H1 (cell line): ENCODE results near the gene TMX3. TPM values are rescaled to one million over a fixed set of nuclear protein-coding genes. Genes with fewer than 3 reads are reported as not detected.

Experiments used
- CTCF ChIA-PET: fragments of 300-600 bp; sonication (Branson Sonifier 250); formaldehyde crosslinking; loops from one replicate; lab custom pipeline; 2021; ENCODE audit not compliant: partially characterized antibody; lab: Charles Lee
- POLR2A ChIA-PET: fragments of 300-600 bp; sonication (Branson Sonifier 250); formaldehyde crosslinking; loops from one replicate; lab custom pipeline; 2021; ENCODE audit warnings: inconsistent platforms; ENCODE audit not compliant: partially characterized antibody; lab: Charles Lee
- DNase-seq, 2 experiments: peaks; one replicate each; pipeline versions ENCODE4 v3.0.0 to v3.0.0-alpha.2; 2010 to 2022; ENCODE audit warnings: low spot score in 2 of 2, low read depth in 1 of 2, mixed read lengths in 1 of 2
- FAIRE-seq: peaks from 2 replicates; lab custom pipeline; 2011; peaks lifted over from hg19 to GRCh38; lab: Jason Lieb, UNC
- H2AFZ ChIP-seq: 2 replicates; pipeline ENCODE4 v1.8.1; 2012; ENCODE audit warnings: low read length, inconsistent platforms
- H2AK5ac ChIP-seq: 2 replicates; pipeline ENCODE4 v1.6.1; 2013; ENCODE audit warnings: low read depth, low read length
- H2BK120ac ChIP-seq: replicated peaks from 2 replicates; pipeline ENCODE3; 2013; ENCODE audit warnings: low read depth, low read length, inconsistent platforms
- H2BK12ac ChIP-seq: 2 replicates; pipeline ENCODE4 v1.6.1; 2013; ENCODE audit warnings: low read depth, low read length
- H2BK15ac ChIP-seq: 2 replicates; pipeline ENCODE4 v1.6.1; 2013; ENCODE audit warnings: low read length
- H2BK20ac ChIP-seq: 2 replicates; pipeline ENCODE4 v1.6.1; 2013; ENCODE audit warnings: low read length
- H2BK5ac ChIP-seq: 2 replicates; pipeline ENCODE4 v1.6.1; 2013; ENCODE audit warnings: low read depth, low read length
- H3K14ac ChIP-seq: 2 replicates; pipeline ENCODE4 v1.6.1; 2013; ENCODE audit warnings: inconsistent platforms; ENCODE audit not compliant: insufficient read length
- H3K18ac ChIP-seq: 2 replicates; pipeline ENCODE4 v1.6.1; 2013; ENCODE audit warnings: low read length; ENCODE audit errors: extremely low read depth
- H3K23ac ChIP-seq: 2 replicates; pipeline ENCODE4 v1.6.1; 2013; ENCODE audit warnings: inconsistent platforms; ENCODE audit not compliant: insufficient read length
- H3K23me2 ChIP-seq: 2 replicates; pipeline ENCODE4 v1.6.1; 2013; ENCODE audit warnings: low read depth, low read length
- H3K27ac ChIP-seq: 2 replicates; pipeline ENCODE4 v1.6.1; 2011; ENCODE audit warnings: low read depth, low read length, inconsistent platforms
- H3K27me3 ChIP-seq, 4 experiments: replicated peaks in 1 of 4; 1 replicate in 1 of 4; 2 replicates in 3 of 4; pipeline versions ENCODE4 v1.6.1 to v1.8.1; 2011 to 2013; ENCODE audit warnings: low read length in 3 of 4, mild to moderate bottlenecking in 3 of 4, inconsistent platforms in 2 of 4, mixed read lengths in 2 of 4, moderate library complexity in 1 of 4; ENCODE audit not compliant: control insufficient read depth in 3 of 4, insufficient read depth in 3 of 4; ENCODE audit errors: extremely low read depth in 1 of 4
- H3K36me3 ChIP-seq, 4 experiments: 2 replicates each; pipeline versions ENCODE4 v1.6.1 to v1.8.1; 2011 to 2013; ENCODE audit warnings: mild to moderate bottlenecking in 4 of 4, low read length in 3 of 4, moderate library complexity in 2 of 4, control low read depth in 1 of 4, inconsistent platforms in 1 of 4; ENCODE audit not compliant: insufficient read depth in 4 of 4, control insufficient read depth in 2 of 4
- H3K4ac ChIP-seq: replicated peaks from 2 replicates; pipeline ENCODE3; 2013; ENCODE audit warnings: low read length, low read depth, mixed read lengths, inconsistent platforms; ENCODE audit not compliant: insufficient read length
- H3K4me1 ChIP-seq, 4 experiments: replicated peaks in 1 of 4; 1 replicate in 1 of 4; 2 replicates in 3 of 4; pipeline versions ENCODE4 v1.6.1 to v1.8.1; 2011 to 2013; ENCODE audit warnings: low read length in 3 of 4, inconsistent platforms in 2 of 4, mixed read lengths in 1 of 4; ENCODE audit not compliant: insufficient read depth in 4 of 4, control insufficient read depth in 3 of 4
- H3K4me2 ChIP-seq, 2 experiments: 2 replicates each; pipeline versions ENCODE4 v1.6.1 to v1.8.1; 2011 to 2013; ENCODE audit warnings: low read depth in 2 of 2, low read length in 2 of 2, control low read depth in 1 of 2, inconsistent platforms in 1 of 2, mild to moderate bottlenecking in 1 of 2; ENCODE audit not compliant: insufficient read depth in 1 of 2
- H3K4me3 ChIP-seq, 4 experiments: fragments of 200-600, 300-600 bp in 1 of 4; sonication (generic), shearing (Covaris generic), sonication (Bioruptor Twin) in 1 of 4; 2 replicates each; pipeline versions ENCODE4 v1.5.1 to v1.8.1; 2011 to 2016; ENCODE audit warnings: low read length in 4 of 4, low read depth in 3 of 4, control low read depth in 2 of 4, inconsistent platforms in 2 of 4, mild to moderate bottlenecking in 2 of 4, mixed read lengths in 1 of 4, moderate library complexity in 1 of 4; ENCODE audit not compliant: insufficient read depth in 2 of 4; ENCODE audit errors: extremely low read depth in 1 of 4
- H3K56ac ChIP-seq: replicated peaks from 2 replicates; pipeline ENCODE3; 2013; ENCODE audit warnings: low read depth, mild to moderate bottlenecking, mixed read lengths, low read length, inconsistent platforms; ENCODE audit not compliant: insufficient read length
- H3K79me1 ChIP-seq: 2 replicates; pipeline ENCODE4 v1.6.1; 2013; ENCODE audit warnings: low read depth, low read length, control low read depth
- H3K79me2 ChIP-seq, 2 experiments: 2 replicates each; pipeline versions ENCODE4 v1.6.1 to v1.8.1; 2012 to 2013; ENCODE audit warnings: low read length in 2 of 2, mild to moderate bottlenecking in 2 of 2, inconsistent platforms in 1 of 2; ENCODE audit not compliant: insufficient read depth in 2 of 2, control insufficient read depth in 1 of 2
- H3K9ac ChIP-seq, 4 experiments: replicated peaks in 1 of 4; 1 replicate in 1 of 4; 2 replicates in 3 of 4; pipeline versions ENCODE4 v1.6.1 to v1.8.1; 2011 to 2013; ENCODE audit warnings: low read depth in 3 of 4, low read length in 3 of 4, control low read depth in 2 of 4, mild to moderate bottlenecking in 2 of 4, moderate library complexity in 2 of 4, inconsistent platforms in 1 of 4; ENCODE audit errors: extremely low read depth in 1 of 4
- H3K9me3 ChIP-seq, 2 experiments: 2 replicates each; pipeline versions ENCODE4 v1.6.1 to v1.8.1; 2012 to 2013; ENCODE audit warnings: mild to moderate bottlenecking in 2 of 2, moderate library complexity in 2 of 2, control low read depth in 1 of 2, inconsistent platforms in 1 of 2, low read depth in 1 of 2, low read length in 1 of 2, mixed read lengths in 1 of 2; ENCODE audit not compliant: insufficient read depth in 2 of 2
- H4K20me1 ChIP-seq, 2 experiments: replicated peaks in 1 of 2; 2 replicates each; pipeline versions ENCODE3 to v1.8.1; 2011 to 2013; ENCODE audit warnings: inconsistent platforms in 2 of 2, low read length in 2 of 2, mild to moderate bottlenecking in 1 of 2; ENCODE audit not compliant: insufficient read depth in 2 of 2, control insufficient read depth in 1 of 2
- H4K5ac ChIP-seq: 2 replicates; pipeline ENCODE4 v1.6.1; 2013; ENCODE audit warnings: low read length, low read depth, mixed read lengths, inconsistent platforms; ENCODE audit not compliant: insufficient read length
- H4K8ac ChIP-seq: 2 replicates; pipeline ENCODE4 v1.8.0; 2013; ENCODE audit warnings: mild to moderate bottlenecking, moderate library complexity, low read length, inconsistent platforms; ENCODE audit not compliant: insufficient read depth; ENCODE audit errors: extremely low read depth
- H4K91ac ChIP-seq: replicated peaks from 2 replicates; pipeline ENCODE3; 2013; ENCODE audit warnings: low read length, mixed read lengths, inconsistent platforms; ENCODE audit not compliant: insufficient read length
- ASH2L ChIP-seq: fragments of 200-600, 300-600 bp; sonication (generic); IDR thresholded peaks from one replicate; pipeline ENCODE4 v1.7.1; 2017; ENCODE audit warnings: low read length
- BRCA1 ChIP-seq: IDR thresholded peaks from 2 replicates; pipeline ENCODE4 v1.6.1; 2012; ENCODE audit warnings: low read depth, low read length, improper control_type of control experiment
- E2F6 ChIP-seq: IDR thresholded peaks from 2 replicates; pipeline ENCODE4 v1.6.1; 2012; ENCODE audit warnings: inconsistent platforms
- KDM4A ChIP-seq: IDR thresholded peaks from one replicate; pipeline ENCODE4 v1.7.1; 2012; ENCODE audit warnings: low read depth, mild to moderate bottlenecking, moderate library complexity, low read length, inconsistent platforms; ENCODE audit not compliant: severe bottlenecking
- TAF1 ChIP-seq: IDR thresholded peaks from 2 replicates; pipeline ENCODE4 v1.6.1; 2011; ENCODE audit warnings: mild to moderate bottlenecking, low read depth, low read length
- TCF12 ChIP-seq: IDR thresholded peaks from 2 replicates; pipeline ENCODE4 v1.6.1; 2011; ENCODE audit warnings: low read depth, mild to moderate bottlenecking, low read length
- WGBS, 2 experiments: shearing (Covaris generic) in 1 of 2; methylation state at CpG; one replicate each; pipeline versions ENCODE4 v1.1.6 to v1.1.7; 2013 to 2015; ENCODE audit warnings: low lambda C conversion rate in 2 of 2, mixed read lengths in 2 of 2, inconsistent platforms in 1 of 2, low coverage in 1 of 2, missing lambda C conversion rate in 1 of 2; ENCODE audit not compliant: insufficient replicate concordance in 2 of 2, insufficient coverage in 1 of 2, insufficient read length in 1 of 2; ENCODE audit errors: extremely low coverage in 1 of 2, missing lambda C conversion rate in 1 of 2; 5-methylcytosine and 5-hydroxymethylcytosine counted together
- polyA plus RNA-seq, 7 experiments: library from polyadenylated mRNA; depleted of rRNA in 3 of 7; stranded (reverse) in 5 of 7; unstranded in 2 of 7; fragments of >200 nt in 5 of 7; fragments of 200-250 nt in 2 of 7; gene quantifications; 1 replicate in 5 of 7; 2 replicates in 1 of 7; 4 replicates in 1 of 7; pipeline versions ENCODE4 v1.2.1 to v1.2.3, GENCODE V29; 2011 to 2013; ENCODE audit warnings: missing spikeins in 2 of 7, mixed read lengths in 2 of 7
- total RNA-seq: library from RNA; stranded (reverse); fragmentation: NEBNext Ultra II Directional; extraction: Animal tissue kit (Norgen Biotek cat#: 25700); gene quantifications from 2 replicates; pipeline ENCODE4 v1.2.1, GENCODE V29; 2021

The TMX3 gene
- total and polyA plus RNA-seq, 2 of the 8 experiments (the other 6 are each of a cell fraction or from before 2014, with no cell fraction given), result 12.6 to 29.0 TPM

- POLR2A ChIA-PET, result no interaction called here
- FAIRE-seq, result no peak
Observed at GRCh38 chr18:68693091-68693815, 21.7 kb downstream of the TMX3 start.

More at GRCh38 chr18:68693091-68693815, 21.7 kb downstream of the TMX3 start:
- H3K18ac ChIP-seq, result no peak overlapping the region
- H2AK5ac ChIP-seq, result no peak overlapping the region
- peaks cover 2% of the 10 kb centered on the region for H3K23me2 ChIP-seq
- H3K9me3 ChIP-seq, result no peaks in the 10 kb centered on the region
- H3K23ac ChIP-seq, result no peak overlapping the region
- H3K36me3 ChIP-seq, result peaks cover 10 to 47% (median 17%) of the 10 kb centered on the region in 4 experiments; a peak in 7 of 8 replicates
- no peak overlapping the region for H2BK15ac ChIP-seq
- H3K9ac ChIP-seq, result no peak overlapping the region
- H3K14ac ChIP-seq, result no peak overlapping the region
- H4K91ac ChIP-seq, result no peak overlapping the region
- H2AFZ ChIP-seq, result no peak overlapping the region
- no peaks in the 10 kb centered on the region; the same call in 1 of the 2 replicates for H3K79me1 ChIP-seq
- H3K4ac ChIP-seq, result no peak overlapping the region
- H2BK5ac ChIP-seq, result no peak overlapping the region
- no peak for TF ChIP-seq E2F6
- TF ChIP-seq BRCA1, result no peak
- TF ChIP-seq ASH2L, result no peak
- no peak for TF ChIP-seq TCF12
- TF ChIP-seq KDM4A, result no peak
- TF ChIP-seq TAF1, result no peak
- H3K56ac ChIP-seq, result no peak overlapping the region
- no peak overlapping the region for H2BK20ac ChIP-seq
- WGBS, 2 experiments, result 97% methylated on average over 26 of the region's 26 CpGs; no CpG with 5 or more reads in 1 of the 2 experiments
- no peak overlapping the region for H4K8ac ChIP-seq
- no peak overlapping the region for H2BK12ac ChIP-seq
- H3K27me3 ChIP-seq, result no peaks in the 10 kb centered on the region
- H3K4me3 ChIP-seq, result no peak overlapping the region
- no peak overlapping the region for H4K5ac ChIP-seq
- H3K4me2 ChIP-seq, result no peak overlapping the region
- H3K27ac ChIP-seq, result no peak overlapping the region
- CTCF ChIA-PET, result interaction anchor here (1.6 kb wide), 1 partner anchor 30 kb away, joined by 6 read pairs; no protein-coding TSS in a partner anchor
- no peaks in the 10 kb centered on the region for H3K79me2 ChIP-seq
- no peak for DNase-seq
- H2BK120ac ChIP-seq, result no peak overlapping the region
- H4K20me1 ChIP-seq, result no peaks in the 10 kb centered on the region
- no peaks in the 10 kb centered on the region for H3K4me1 ChIP-seq
